IPS-18c (cell line): ENCODE data around the gene DMKN.

Experiments used
- H3K4me3 ChIP-seq: 2 replicates; pipeline ENCODE4 v1.7.0; 2013; ENCODE audit warnings: low read depth, mild to moderate bottlenecking, low read length, moderate library complexity; ENCODE audit not compliant: insufficient read depth
- H3K9me3 ChIP-seq: one replicate; pipeline ENCODE4 v1.6.1; 2013; ENCODE audit warnings: mild to moderate bottlenecking, low read length, moderate library complexity; ENCODE audit not compliant: control insufficient read depth, insufficient read depth

DMKN gene

GRCh38 chr19:35552534-35553384, 39.3 kb upstream of the DMKN start:
- H3K9me3 ChIP-seq = no peaks in the 10 kb centered on the region
- no peak overlapping the region for H3K4me3 ChIP-seq

- no peaks in the 10 kb centered on the region for H3K9me3 ChIP-seq
- H3K4me3 ChIP-seq = no peak overlapping the region
Observed at GRCh38 chr19:35551091-35551810, 37.8 kb upstream of the DMKN start.

- no peaks in the 10 kb centered on the region for H3K9me3 ChIP-seq
- peak overlapping the region; percentile 1; the same call in 1 of the 2 replicates for H3K4me3 ChIP-seq
Observed at GRCh38 chr19:35549879-35550523, 36.6 kb upstream of the DMKN start.

- Histone ChIP-seq H3K4me3 (no peak overlapping the region), H3K9me3 (no peaks in the 10 kb centered on the region)
Observed at GRCh38 chr19:35549174-35549788, 35.8 kb upstream of the DMKN start.

GRCh38 chr19:35546532-35546931, 33.1 kb upstream of the DMKN start:
- Histone ChIP-seq H3K9me3 (peaks cover 2% of the 10 kb centered on the region), H3K4me3 (peak overlapping the region; percentile 86)

GRCh38 chr19:35545855-35546381, 32.5 kb upstream of the DMKN start:
- Histone ChIP-seq H3K4me3 (peak overlapping the region; percentile 86), H3K9me3 (peaks cover 2% of the 10 kb centered on the region)

- Histone ChIP-seq H3K4me3 (peak within 1 kb of the TSS; percentile 86), H3K9me3 (peaks cover 2% of the 10 kb centered on the region)
Observed at GRCh38 chr19:35545001-35545854, 31.8 kb upstream of the DMKN start, which contains the start of gene TMEM147. TMEM147 (plus strand) TSS chr19:35545626; CDS start chr19:35545740, 114 bp downstream.

- peak overlapping the region; percentile 86 for H3K4me3 ChIP-seq
- peaks cover 2% of the 10 kb centered on the region for H3K9me3 ChIP-seq
Observed at GRCh38 chr19:35544110-35544802, 30.8 kb upstream of the DMKN start.

GRCh38 chr19:35543280-35544109, 30.0 kb upstream of the DMKN start:
- Histone ChIP-seq H3K9me3 (peaks cover 2% of the 10 kb centered on the region), H3K4me3 (no peak overlapping the region)

- Histone ChIP-seq H3K4me3 (no peak overlapping the region), H3K9me3 (peaks cover 2% of the 10 kb centered on the region)
Observed at GRCh38 chr19:35542209-35542608, 28.8 kb upstream of the DMKN start.

GRCh38 chr19:35540356-35540927, 27.0 kb upstream of the DMKN start:
- Histone ChIP-seq H3K9me3 (peaks cover 2% of the 10 kb centered on the region), H3K4me3 (no peak overlapping the region)

GRCh38 chr19:35539850-35540249, 26.4 kb upstream of the DMKN start:
- Histone ChIP-seq H3K4me3 (no peak overlapping the region), H3K9me3 (peaks cover 2% of the 10 kb centered on the region)

GRCh38 chr19:35539314-35539713, 25.9 kb upstream of the DMKN start:
- Histone ChIP-seq H3K9me3 (peaks cover 2% of the 10 kb centered on the region), H3K4me3 (no peak overlapping the region)

- Histone ChIP-seq H3K9me3 (peaks cover 2% of the 10 kb centered on the region), H3K4me3 (no peak overlapping the region)
Observed at GRCh38 chr19:35534803-35535480, 21.5 kb upstream of the DMKN start.
